T-cell (primary cell): Measurements from ENCODE around the gene RAD51D. TPM values are rescaled to one million over a fixed set of nuclear protein-coding genes. Genes with fewer than 3 reads are reported as not detected.

Experiments
- ATAC-seq, 4 experiments: fragments of 200-7000 bp in 3 of 4; fragments of 150-1000 bp in 1 of 4; cut with Tn5 transposase; replicated peaks in 1 of 4; 1 replicate in 3 of 4; 2 replicates in 1 of 4; pipeline ENCODE4 v1.10.0; 2021; ENCODE audit warnings: moderate library complexity in 3 of 4, mild to moderate bottlenecking in 2 of 4, moderate number of reproducible peaks in 1 of 4
- CTCF ChIA-PET, 2 donors: fragments of 300-600 bp; sonication (Branson Sonifier 250); formaldehyde crosslinking; loops; one replicate each; lab custom pipeline; 2022; ENCODE audit warnings: antibody characterized with exemption in 2 of 2; lab: Charles Lee
- POLR2A ChIA-PET, 2 donors: fragments of 300-600 bp; sonication (Branson Sonifier 250); formaldehyde crosslinking; loops; one replicate each; lab custom pipeline; 2022; ENCODE audit warnings: antibody characterized with exemption in 2 of 2; lab: Charles Lee
- DNase-seq, 35 experiments: peaks; one replicate each; pipeline versions ENCODE4 v3.0.0 to v3.0.0-alpha.2; 2013 to 2023
- H3K27ac ChIP-seq: one replicate; pipeline ENCODE4 v1.5.1; 2013; ENCODE audit warnings: low read length
- H3K27me3 ChIP-seq, 2 experiments: replicated peaks in 1 of 2; 1 replicate in 1 of 2; 2 replicates in 1 of 2; pipeline versions ENCODE4 v1.6.1 to v1.7.0; 2013; ENCODE audit warnings: low read length in 1 of 2, mixed read lengths in 1 of 2; ENCODE audit not compliant: control insufficient read depth in 2 of 2, insufficient read depth in 2 of 2; ENCODE audit errors: extremely low read depth in 1 of 2
- H3K36me3 ChIP-seq, 2 donors: 1 replicate in 1 of 2; 2 replicates in 1 of 2; pipeline versions ENCODE4 v1.6.1 to v1.7.0; 2013; ENCODE audit warnings: low read length in 1 of 2; ENCODE audit not compliant: control insufficient read depth in 2 of 2, insufficient read depth in 1 of 2; ENCODE audit errors: extremely low read depth in 1 of 2
- H3K4me1 ChIP-seq, 2 experiments: 1 replicate in 1 of 2; 2 replicates in 1 of 2; pipeline versions ENCODE4 v1.6.1 to v1.7.0; 2013; ENCODE audit warnings: low read length in 2 of 2, mixed read lengths in 1 of 2; ENCODE audit not compliant: insufficient read depth in 2 of 2, control insufficient read depth in 1 of 2; ENCODE audit errors: extremely low read depth in 1 of 2
- H3K4me3 ChIP-seq, 2 donors: 1 replicate in 1 of 2; 2 replicates in 1 of 2; pipeline versions ENCODE4 v1.5.1 to v1.7.0; 2013; ENCODE audit warnings: mild to moderate bottlenecking in 2 of 2, low read length in 1 of 2, moderate library complexity in 1 of 2; ENCODE audit not compliant: control insufficient read depth in 1 of 2; ENCODE audit errors: extremely low read depth in 1 of 2
- H3K9me3 ChIP-seq: 2 replicates; pipeline ENCODE4 v1.7.0; 2013
- H3K27ac Mint-ChIP-seq, 2 donors: one replicate each; pipeline ENCODE4 v1.8.0; 2020 to 2021; ENCODE audit warnings: mild to moderate bottlenecking in 2 of 2, mixed read lengths in 2 of 2
- H3K27me3 Mint-ChIP-seq, 2 donors: one replicate each; pipeline ENCODE4 v1.8.0; 2021 to 2022; ENCODE audit warnings: mixed read lengths in 2 of 2
- H3K36me3 Mint-ChIP-seq: one replicate; pipeline ENCODE4 v1.8.0; 2021; ENCODE audit warnings: mixed read lengths
- H3K4me1 Mint-ChIP-seq, 3 donors: one replicate each; pipeline ENCODE4 v1.8.0; 2020 to 2022; ENCODE audit warnings: mixed read lengths in 3 of 3, mild to moderate bottlenecking in 1 of 3
- H3K4me3 Mint-ChIP-seq, 3 donors: one replicate each; pipeline ENCODE4 v1.8.0; 2020 to 2022; ENCODE audit warnings: mild to moderate bottlenecking in 3 of 3, mixed read lengths in 3 of 3, moderate library complexity in 3 of 3
- H3K9me3 Mint-ChIP-seq, 3 donors: one replicate each; pipeline ENCODE4 v1.8.0; 2020 to 2022; ENCODE audit warnings: mixed read lengths in 3 of 3
- WGBS: methylation state at CpG from one replicate; pipeline ENCODE4 v1.1.5; 2013; ENCODE audit warnings: missing lambda C conversion rate; ENCODE audit not compliant: insufficient coverage; 5-methylcytosine and 5-hydroxymethylcytosine counted together
- total RNA-seq, 35 experiments: library from RNA in 6 of 35; stranded (reverse) in 6 of 35; fragments of 120-200 nt in 1 of 35; gene quantifications; one replicate each; pipeline versions ENCODE4 v1.2.1 to v1.2.4 and lab custom pipeline; 2013 to 2026

The RAD51D gene
- total RNA-seq, 5 donors from 2014 or later (not counting 1 experiment from before 2014, with no cell fraction given): 14.6 to 29.9 (median 19.0) TPM

DNA sequence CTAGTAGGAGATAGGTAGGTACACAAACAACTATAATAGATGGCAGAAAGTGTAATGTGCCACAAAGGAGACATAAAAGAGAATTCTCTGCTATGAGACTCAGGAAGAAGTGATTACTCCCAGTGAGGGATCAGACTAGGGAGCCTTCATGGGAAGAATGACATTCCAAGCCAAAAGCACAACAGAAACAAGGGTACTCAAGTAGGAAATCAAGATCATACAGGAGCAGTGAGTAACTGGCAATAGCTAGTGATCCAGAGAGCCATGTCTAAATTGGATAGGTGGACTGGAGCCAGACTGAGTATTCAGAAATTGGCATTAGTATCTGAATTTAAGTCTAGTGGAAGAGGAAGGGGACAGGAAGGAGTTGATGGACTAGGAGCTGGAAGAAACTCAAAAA is 66.9 kb downstream of the RAD51D start:
- Histone ChIP-seq H3K9me3 (no peaks in the 10 kb centered on the region), H3K4me3 (no peak overlapping the region), H3K36me3 (peaks cover 0 to 8% of the 10 kb centered on the region in 2 donors), H3K4me1 (peaks cover 53 to 68% of the 10 kb centered on the region in 2 experiments), H3K27me3 (no peaks in the 10 kb centered on the region), H3K27ac (peak overlapping the region; percentile 91)
- H3K9me3 Mint-ChIP-seq: no peaks in the 10 kb centered on the region
- CTCF ChIA-PET: interaction anchor here in 1 of 2 donors (1.2 kb wide), 1 partner anchor 26 kb away, joined by 3 read pairs; no protein-coding TSS in a partner anchor
- ATAC-seq (no peak), DNase-seq (no peak)
- H3K27me3 Mint-ChIP-seq: no peaks in the 10 kb centered on the region
- H3K4me3 Mint-ChIP-seq: peak overlapping the region; percentile 11 to 69 (median 17)
- H3K4me1 Mint-ChIP-seq: peaks cover 81 to 84% (median 83%) of the 10 kb centered on the region in 3 donors
- POLR2A ChIA-PET: interaction anchor here (0.8 to 1.2 kb wide), 2 partner anchors 10 to 311 kb away, joined by 4 read pairs; partner anchors contain the start of gene RFFL (in 1 of the 2)
- peaks cover 28% of the 10 kb centered on the region for H3K36me3 Mint-ChIP-seq
- H3K27ac Mint-ChIP-seq: peak overlapping the region; percentile 97

GRCh38 chr17:35052241-35052610 is 67.4 kb downstream of the RAD51D start:
- H3K36me3 ChIP-seq: peaks cover 0 to 4% of the 10 kb centered on the region in 2 donors
- no peaks in the 10 kb centered on the region for H3K9me3 Mint-ChIP-seq
- H3K4me1 ChIP-seq: peaks cover 55 to 71% of the 10 kb centered on the region in 2 experiments
- H3K4me3 ChIP-seq: peak overlapping the region in 1 of 2 donors; percentile 13
- peak overlapping the region; percentile 97 for H3K27ac Mint-ChIP-seq
- CTCF ChIA-PET: no interaction called here
- peak overlapping the region; percentile 54 to 69 (median 65) for H3K4me3 Mint-ChIP-seq
- no peaks in the 10 kb centered on the region for H3K27me3 Mint-ChIP-seq
- no peak for DNase-seq
- H3K27me3 ChIP-seq: no peaks in the 10 kb centered on the region
- POLR2A ChIA-PET: interaction anchor here in 1 of 2 donors (1.0 kb wide), 1 partner anchor 30 kb away, joined by 3 read pairs; no protein-coding TSS in a partner anchor
- no peaks in the 10 kb centered on the region for H3K9me3 ChIP-seq
- H3K36me3 Mint-ChIP-seq: peaks cover 23% of the 10 kb centered on the region
- no peak for ATAC-seq
- H3K27ac ChIP-seq: peak overlapping the region; percentile 91
- peaks cover 77 to 80% (median 79%) of the 10 kb centered on the region in 3 donors for H3K4me1 Mint-ChIP-seq

- Histone ChIP-seq H3K36me3 (peaks cover 0 to 3% of the 10 kb centered on the region in 2 donors), H3K4me1 (peaks cover 58 to 70% of the 10 kb centered on the region in 2 experiments), H3K27ac (peak overlapping the region; percentile 91), H3K27me3 (no peaks in the 10 kb centered on the region), H3K9me3 (no peaks in the 10 kb centered on the region), H3K4me3 (peak overlapping the region in 1 of 2 donors; percentile 13)
- DNase-seq: peak in 1 of 35 experiments; percentile 53
- ChIA-PET POLR2A (interaction anchor here (0.6 to 1.0 kb wide), 4 partner anchors 11 to 30 kb away, joined by 3 read pairs; no protein-coding TSS in a partner anchor), CTCF (no interaction called here)
- H3K27ac Mint-ChIP-seq: peak overlapping the region; percentile 97
- H3K4me1 Mint-ChIP-seq: peaks cover 80 to 81% (median 80%) of the 10 kb centered on the region in 3 donors
- ATAC-seq: peak in 3 of 4 experiments; percentile 2 to 20 (median 4)
- no peaks in the 10 kb centered on the region for H3K27me3 Mint-ChIP-seq
- H3K9me3 Mint-ChIP-seq: no peaks in the 10 kb centered on the region
- 10% methylated on average over 2 of the region's 6 CpGs for WGBS
- peaks cover 22% of the 10 kb centered on the region for H3K36me3 Mint-ChIP-seq
- H3K4me3 Mint-ChIP-seq: peak overlapping the region; percentile 54 to 69 (median 65)
Measured at GRCh38 chr17:35051579-35052240, 68.0 kb downstream of the RAD51D start.

- no peaks in the 10 kb centered on the region for H3K27me3 ChIP-seq
- peak overlapping the region; percentile 91 for H3K27ac ChIP-seq
- no peak overlapping the region for H3K4me3 ChIP-seq
- ATAC-seq: peak; percentile 88 to 92 (median 91)
- no peaks in the 10 kb centered on the region for H3K9me3 ChIP-seq
- POLR2A ChIA-PET: interaction anchor here (0.6 to 1.0 kb wide), 9 partner anchors 9 to 37 kb away, joined by 3 to 6 read pairs (median 3); no protein-coding TSS in a partner anchor
- peaks cover 60 to 72% of the 10 kb centered on the region in 2 experiments for H3K4me1 ChIP-seq
- Mint-ChIP-seq H3K4me3 (peak overlapping the region; percentile 54 to 69 (median 65)), H3K9me3 (no peaks in the 10 kb centered on the region), H3K36me3 (peaks cover 22% of the 10 kb centered on the region), H3K4me1 (peaks cover 80 to 83% (median 83%) of the 10 kb centered on the region in 3 donors), H3K27me3 (no peaks in the 10 kb centered on the region), H3K27ac (peak overlapping the region; percentile 97)
- CTCF ChIA-PET: interaction anchor here in 1 of 2 donors (0.6 to 1.1 kb wide), 3 partner anchors 12 to 28 kb away, joined by 3 to 10 read pairs (median 3); partner anchors contain the start of gene RFFL
- peaks cover 0 to 3% of the 10 kb centered on the region in 2 donors for H3K36me3 ChIP-seq
- 0% methylated on average over 1 of the region's 2 CpGs for WGBS
- DNase-seq: peak in 30 of 35 experiments; percentile 14 to 87 (median 48)
Measured at GRCh38 chr17:35051183-35051578, 68.5 kb downstream of the RAD51D start.

GRCh38 chr17:35050170-35050569 is 69.5 kb downstream of the RAD51D start:
- H3K4me3 ChIP-seq: no peak overlapping the region
- Mint-ChIP-seq H3K9me3 (no peaks in the 10 kb centered on the region), H3K27me3 (no peaks in the 10 kb centered on the region), H3K4me1 (peaks cover 83 to 87% (median 84%) of the 10 kb centered on the region in 3 donors), H3K27ac (peak overlapping the region; percentile 93 to 97), H3K4me3 (peak overlapping the region in 1 of 3 donors; percentile 77), H3K36me3 (peaks cover 18% of the 10 kb centered on the region)
- peak overlapping the region; percentile 91 for H3K27ac ChIP-seq
- WGBS: 90% methylated on average over 1 of the region's 2 CpGs
- H3K36me3 ChIP-seq: peaks cover 0 to 2% of the 10 kb centered on the region in 2 donors
- DNase-seq (no peak), ATAC-seq (no peak)
- H3K27me3 ChIP-seq: no peaks in the 10 kb centered on the region
- peaks cover 68 to 81% of the 10 kb centered on the region in 2 experiments for H3K4me1 ChIP-seq
- H3K9me3 ChIP-seq: no peaks in the 10 kb centered on the region
- CTCF ChIA-PET: interaction anchor here (0.7 to 1.1 kb wide), 3 partner anchors 13 to 731 kb away, joined by 3 to 10 read pairs (median 3); partner anchors contain the start of gene RFFL (in 1 of the 2)
- POLR2A ChIA-PET: no interaction called here

- Mint-ChIP-seq H3K27ac (peak overlapping the region; percentile 93 to 97), H3K36me3 (peaks cover 11% of the 10 kb centered on the region), H3K27me3 (no peaks in the 10 kb centered on the region), H3K4me3 (peak overlapping the region; percentile 34 to 77 (median 50)), H3K4me1 (peaks cover 85 to 88% (median 88%) of the 10 kb centered on the region in 3 donors), H3K9me3 (no peaks in the 10 kb centered on the region)
- no peak overlapping the region for H3K4me3 ChIP-seq
- H3K36me3 ChIP-seq: no peaks in the 10 kb centered on the region
- WGBS: no CpG with 5 or more reads among the region's 3 CpGs
- no peak for DNase-seq
- H3K27me3 ChIP-seq: no peaks in the 10 kb centered on the region
- POLR2A ChIA-PET: interaction anchor here in 1 of 2 donors (0.5 kb wide), 1 partner anchor 15 kb away, joined by 5 read pairs; the partner anchor contains the start of gene RFFL
- H3K4me1 ChIP-seq: peaks cover 74 to 89% of the 10 kb centered on the region in 2 experiments
- no peaks in the 10 kb centered on the region for H3K9me3 ChIP-seq
- H3K27ac ChIP-seq: peak overlapping the region; percentile 91
- CTCF ChIA-PET: no interaction called here
- ATAC-seq: no peak
Measured at GRCh38 chr17:35048685-35049379, 70.8 kb downstream of the RAD51D start.
